Nephron (organoid): ENCODE results near the gene CDX2.
A peak's percentile ranks its signal among the peaks of the same experiment; 100 is the strongest.

Experiments
- H3K27ac Mint-ChIP-seq, 3 experiments: 2 replicates each; pipeline ENCODE4 v1.8.0; 2020; ENCODE audit warnings: mixed read lengths in 3 of 3, mild to moderate bottlenecking in 2 of 3, moderate library complexity in 1 of 3
- H3K27me3 Mint-ChIP-seq: 2 replicates; pipeline ENCODE4 v1.8.0; 2021; ENCODE audit warnings: low read depth, mild to moderate bottlenecking, moderate library complexity, mixed read lengths
- H3K36me3 Mint-ChIP-seq: 2 replicates; pipeline ENCODE4 v1.8.0; 2020; ENCODE audit warnings: low read depth, mixed read lengths
- H3K4me1 Mint-ChIP-seq: 2 replicates; pipeline ENCODE4 v1.8.0; 2020; ENCODE audit warnings: mixed read lengths
- H3K4me3 Mint-ChIP-seq, 3 experiments: 2 replicates each; pipeline ENCODE4 v1.8.0; 2020; ENCODE audit warnings: mild to moderate bottlenecking in 3 of 3, mixed read lengths in 3 of 3, moderate library complexity in 2 of 3
- H3K9me3 Mint-ChIP-seq: 2 replicates; pipeline ENCODE4 v1.8.0; 2020; ENCODE audit warnings: mixed read lengths
- TF ChIP-seq, protein P1 (sequence below), 3 experiments: fragments of 200-600 bp; sonication (generic); IDR thresholded peaks; one replicate each; pipeline ENCODE4 v1.5.0; 2021; ENCODE audit warnings: antibody characterized with exemption in 3 of 3; ENCODE audit not compliant: unreplicated experiment in 3 of 3

The CDX2 gene

DNA sequence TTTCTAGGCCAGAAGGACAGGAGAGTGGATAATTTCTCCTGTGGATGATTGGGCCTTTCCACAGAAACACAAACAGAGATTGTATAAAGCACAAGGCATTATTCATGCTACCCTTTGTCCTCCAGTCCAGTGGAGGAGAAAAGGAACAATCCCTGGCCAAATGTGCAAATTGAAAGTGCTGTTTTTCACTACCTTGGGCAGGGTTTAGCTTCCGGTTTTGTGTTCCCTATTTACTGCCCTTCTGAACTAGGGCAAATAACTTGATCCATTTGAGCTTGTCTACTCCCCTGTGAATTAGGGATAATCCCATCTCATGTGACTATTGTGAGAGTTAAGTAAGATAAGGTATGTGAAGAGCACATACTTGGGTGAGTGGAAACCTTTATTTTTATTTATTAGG, 36.0 kb downstream of the CDX2 start:
- TF ChIP-seq, protein P1, sequence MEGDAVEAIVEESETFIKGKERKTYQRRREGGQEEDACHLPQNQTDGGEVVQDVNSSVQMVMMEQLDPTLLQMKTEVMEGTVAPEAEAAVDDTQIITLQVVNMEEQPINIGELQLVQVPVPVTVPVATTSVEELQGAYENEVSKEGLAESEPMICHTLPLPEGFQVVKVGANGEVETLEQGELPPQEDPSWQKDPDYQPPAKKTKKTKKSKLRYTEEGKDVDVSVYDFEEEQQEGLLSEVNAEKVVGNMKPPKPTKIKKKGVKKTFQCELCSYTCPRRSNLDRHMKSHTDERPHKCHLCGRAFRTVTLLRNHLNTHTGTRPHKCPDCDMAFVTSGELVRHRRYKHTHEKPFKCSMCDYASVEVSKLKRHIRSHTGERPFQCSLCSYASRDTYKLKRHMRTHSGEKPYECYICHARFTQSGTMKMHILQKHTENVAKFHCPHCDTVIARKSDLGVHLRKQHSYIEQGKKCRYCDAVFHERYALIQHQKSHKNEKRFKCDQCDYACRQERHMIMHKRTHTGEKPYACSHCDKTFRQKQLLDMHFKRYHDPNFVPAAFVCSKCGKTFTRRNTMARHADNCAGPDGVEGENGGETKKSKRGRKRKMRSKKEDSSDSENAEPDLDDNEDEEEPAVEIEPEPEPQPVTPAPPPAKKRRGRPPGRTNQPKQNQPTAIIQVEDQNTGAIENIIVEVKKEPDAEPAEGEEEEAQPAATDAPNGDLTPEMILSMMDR (IDR thresholded peaks at IDR 0.05; ENCODE audit: unreplicated experiment in 3 of 3) = no peak
- no peak overlapping the region for H3K4me3 Mint-ChIP-seq
- peaks cover 1% of the 10 kb centered on the region for H3K4me1 Mint-ChIP-seq
- H3K27ac Mint-ChIP-seq = no peak overlapping the region
- no peaks in the 10 kb centered on the region for H3K36me3 Mint-ChIP-seq
- H3K27me3 Mint-ChIP-seq = peaks cover 68% of the 10 kb centered on the region
- peaks cover 8% of the 10 kb centered on the region for H3K9me3 Mint-ChIP-seq

DNA sequence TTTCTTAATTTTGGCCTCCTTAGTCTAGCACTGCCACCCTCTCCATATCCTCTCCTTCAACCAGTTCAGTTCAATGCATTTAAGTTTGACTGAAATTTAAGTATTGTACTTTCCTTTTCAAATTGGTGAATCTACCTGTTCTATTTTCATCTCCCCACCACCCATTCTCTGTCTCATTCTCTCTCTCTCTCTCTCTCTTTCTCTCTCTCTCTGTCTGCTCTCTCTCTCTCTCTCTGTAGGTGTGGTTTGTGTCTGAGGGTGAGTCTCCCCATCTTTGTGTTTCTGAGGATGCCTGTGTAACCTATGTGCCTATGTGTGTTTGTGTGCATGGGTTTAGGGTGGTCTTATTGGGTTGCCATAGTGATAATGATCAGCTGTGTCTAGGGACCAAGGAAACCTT, 39.2 kb downstream of the CDX2 start:
- Mint-ChIP-seq H3K27ac (no peak overlapping the region), H3K4me1 (peaks cover 13% of the 10 kb centered on the region), H3K27me3 (peaks cover 90% of the 10 kb centered on the region), H3K4me3 (no peak overlapping the region), H3K9me3 (peaks cover 12% of the 10 kb centered on the region), H3K36me3 (no peaks in the 10 kb centered on the region)
- TF ChIP-seq, protein P1 (IDR thresholded peaks at IDR 0.05; ENCODE audit: unreplicated experiment in 3 of 3) = no peak

DNA sequence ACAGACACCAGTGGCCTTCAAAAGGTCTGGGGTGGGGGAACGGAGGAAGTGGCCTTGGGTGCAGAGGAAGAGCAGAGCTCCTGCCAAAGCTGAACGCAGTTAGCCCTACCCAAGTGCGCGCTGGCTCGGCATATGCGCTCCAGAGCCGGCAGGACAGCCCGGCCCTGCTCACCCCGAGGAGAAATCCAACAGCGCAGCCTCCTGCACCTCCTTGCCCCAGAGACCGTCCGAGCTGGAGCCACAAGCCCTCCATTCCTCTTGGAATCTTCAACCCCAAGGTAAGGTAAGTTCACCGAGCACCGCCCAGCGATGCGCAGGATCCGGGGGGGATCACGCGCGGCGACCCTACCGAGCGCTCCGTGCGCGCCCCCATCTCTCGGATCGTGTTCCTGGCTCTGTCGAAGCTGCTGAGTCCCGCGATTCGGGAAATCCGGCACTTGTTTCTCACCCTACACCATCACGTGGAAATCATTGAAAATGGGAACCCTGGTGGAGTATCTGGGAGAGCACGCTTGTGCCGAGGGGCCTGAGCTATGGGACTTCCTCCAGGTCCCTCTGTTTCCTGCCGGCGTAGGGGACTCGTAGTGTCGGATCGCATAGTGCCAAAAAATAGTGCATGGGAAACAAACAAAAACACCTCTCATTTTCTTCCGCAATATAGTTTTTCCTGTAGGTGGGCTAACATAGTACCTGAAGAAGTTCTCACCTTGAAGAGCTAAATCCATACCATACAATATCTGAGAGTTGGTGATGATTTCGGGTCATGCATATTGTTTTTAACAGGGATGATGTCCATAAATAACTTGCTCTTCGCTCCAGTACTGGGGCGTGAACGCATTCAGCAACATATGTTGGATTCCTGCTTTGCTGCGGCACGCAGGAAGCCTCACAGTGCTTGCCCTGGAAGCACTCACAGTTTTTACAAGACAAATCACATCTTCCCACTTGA, 40.0 kb downstream of the CDX2 start:
- H3K27ac Mint-ChIP-seq = no peak overlapping the region
- peak overlapping the region in 1 of 3 experiments; percentile 40 for H3K4me3 Mint-ChIP-seq
- peaks cover 17% of the 10 kb centered on the region for H3K4me1 Mint-ChIP-seq
- TF ChIP-seq, protein P1 (IDR thresholded peaks at IDR 0.05; ENCODE audit: unreplicated experiment in 3 of 3) = no peak
- H3K9me3 Mint-ChIP-seq = peaks cover 15% of the 10 kb centered on the region
- no peaks in the 10 kb centered on the region for H3K36me3 Mint-ChIP-seq
- H3K27me3 Mint-ChIP-seq = peaks cover 97% of the 10 kb centered on the region

DNA sequence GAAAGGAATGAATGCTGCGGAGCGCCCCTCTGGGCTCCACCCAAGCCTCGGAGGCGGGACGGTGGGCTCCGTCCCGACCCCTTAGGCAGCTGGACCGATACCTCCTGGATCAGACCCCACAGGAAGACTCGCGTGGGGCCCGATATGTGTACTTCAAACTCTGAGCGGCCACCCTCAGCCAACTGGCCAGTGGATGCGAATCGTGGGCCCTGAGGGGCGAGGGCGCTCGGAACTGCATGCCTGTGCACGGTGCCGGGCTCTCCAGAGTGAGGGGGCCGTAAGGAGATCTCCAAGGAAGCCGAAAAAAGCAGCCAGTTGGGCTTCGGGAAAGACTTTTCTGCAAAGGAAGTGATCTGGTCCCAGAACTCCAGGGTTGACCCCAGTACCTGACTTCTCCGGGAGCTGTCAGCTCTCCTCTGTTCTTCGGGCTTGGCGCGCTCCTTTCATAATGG, 40.7 kb downstream of the CDX2 start:
- TF ChIP-seq, protein P1 (IDR thresholded peaks at IDR 0.05; ENCODE audit: unreplicated experiment in 3 of 3) = no peak
- Mint-ChIP-seq H3K9me3 (peaks cover 18% of the 10 kb centered on the region), H3K4me1 (peaks cover 24% of the 10 kb centered on the region), H3K36me3 (no peaks in the 10 kb centered on the region), H3K4me3 (peak overlapping the region in 1 of 3 experiments; percentile 4), H3K27ac (no peak overlapping the region), H3K27me3 (peaks cover 97% of the 10 kb centered on the region)

DNA sequence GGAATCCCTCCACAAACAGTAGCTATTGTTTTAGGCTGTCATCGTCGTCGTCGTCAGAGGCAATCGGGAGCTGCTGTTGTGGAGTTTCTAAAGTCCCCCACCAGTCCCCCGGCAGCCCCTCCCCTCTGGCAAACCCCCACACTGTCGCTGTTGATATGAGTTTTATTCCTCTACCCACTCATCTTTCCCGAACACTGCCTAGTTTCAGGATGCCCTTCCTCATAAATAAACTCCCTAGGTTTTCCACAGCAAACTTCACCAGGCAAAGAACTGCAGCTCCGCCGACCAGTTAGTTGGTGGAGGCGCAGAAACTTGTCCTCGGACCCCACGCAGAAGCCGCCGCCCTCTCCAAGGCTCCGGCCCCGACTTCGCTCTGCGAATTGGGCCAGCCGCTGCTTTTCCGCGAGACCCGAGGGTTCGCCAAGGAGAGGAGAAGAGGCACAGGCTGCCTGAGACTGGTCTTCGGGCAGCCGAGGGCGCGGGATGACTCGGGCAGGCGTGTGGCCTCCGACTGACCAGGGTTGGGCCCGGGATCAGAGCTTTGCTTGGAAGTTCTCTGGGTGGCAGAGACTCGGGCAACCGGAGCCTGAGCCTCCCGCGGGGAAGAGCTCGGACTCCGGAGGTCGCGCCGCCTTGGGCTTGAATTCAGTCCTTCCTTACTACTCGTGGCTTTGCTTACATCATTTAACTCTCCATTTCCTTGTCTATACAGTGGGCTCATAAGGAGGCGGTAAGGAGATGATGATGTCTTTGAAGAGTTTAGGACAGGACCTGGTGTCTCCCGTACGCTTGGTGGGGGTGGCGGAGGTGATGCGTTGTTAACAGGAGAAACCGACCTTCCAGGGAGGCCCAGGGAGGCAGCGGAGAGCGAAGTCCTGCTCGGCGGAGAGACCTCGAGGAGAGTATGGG, 41.4 kb downstream of the CDX2 start:
- Mint-ChIP-seq H3K9me3 (peaks cover 18% of the 10 kb centered on the region), H3K27me3 (peaks cover 99% of the 10 kb centered on the region)

More for the DNA sequence above, 41.4 kb downstream of the CDX2 start:
- TF ChIP-seq, protein P1 (IDR thresholded peaks at IDR 0.05; ENCODE audit: unreplicated experiment in 3 of 3) = no peak
- no peaks in the 10 kb centered on the region for H3K36me3 Mint-ChIP-seq
- peak overlapping the region in 1 of 3 experiments; percentile 4 for H3K4me3 Mint-ChIP-seq
- H3K27ac Mint-ChIP-seq = no peak overlapping the region
- H3K4me1 Mint-ChIP-seq = peaks cover 26% of the 10 kb centered on the region
